Activated CD8-positive, alpha-beta memory T cell treated with anti-CD3 and anti-CD28 coated beads for 24 hours (primary cell): Measurements from ENCODE around the gene PGRMC1.
"Not testable (repeated sequence)": the region's sequence is repeated elsewhere in the genome, so short reads cannot be mapped to it uniquely, and the experiment has no call there.

ENCODE experiments used
- DNase-seq: peaks from one replicate; pipeline ENCODE4 v3.0.0-alpha.2; 2020

Gene PGRMC1

GRCh38 chrX:119236623-119237561 lies 807 bp downstream of the PGRMC1 start:
- DNase-seq: peak; percentile 62

GRCh38 chrX:119237562-119237942 lies 1.5 kb downstream of the PGRMC1 start:
- no peak for DNase-seq

- DNase-seq: no peak
Measured at GRCh38 chrX:119238557-119238956, 2.5 kb downstream of the PGRMC1 start.

GRCh38 chrX:119240356-119240755 lies 4.3 kb downstream of the PGRMC1 start:
- no peak for DNase-seq

GRCh38 chrX:119247702-119248101 lies 11.6 kb downstream of the PGRMC1 start:
- no peak for DNase-seq

GRCh38 chrX:119249891-119250290 lies 13.8 kb downstream of the PGRMC1 start:
- no peak for DNase-seq

- DNase-seq: no peak
Measured at GRCh38 chrX:119251386-119251785, 15.3 kb downstream of the PGRMC1 start.

- no peak for DNase-seq
Measured at GRCh38 chrX:119252716-119253115, 16.6 kb downstream of the PGRMC1 start.

GRCh38 chrX:119266364-119266995 lies 30.4 kb downstream of the PGRMC1 start:
- DNase-seq: no peak

GRCh38 chrX:119267115-119267514 lies 31.0 kb downstream of the PGRMC1 start:
- not testable (repeated sequence) for DNase-seq

- no peak for DNase-seq
Measured at GRCh38 chrX:119272882-119273419, 36.9 kb downstream of the PGRMC1 start.

GRCh38 chrX:119273420-119274192 lies 37.5 kb downstream of the PGRMC1 start:
- DNase-seq: peak; percentile 67

GRCh38 chrX:119282347-119282746 lies 46.3 kb downstream of the PGRMC1 start:
- not testable (repeated sequence) for DNase-seq

GRCh38 chrX:119288890-119289393 lies 52.9 kb downstream of the PGRMC1 start:
- DNase-seq: no peak

GRCh38 chrX:119290476-119290875 lies 54.4 kb downstream of the PGRMC1 start:
- no peak for DNase-seq

- DNase-seq: not testable (repeated sequence)
Measured at GRCh38 chrX:119291246-119291645, 55.2 kb downstream of the PGRMC1 start.

- no peak for DNase-seq
Measured at GRCh38 chrX:119292445-119292844, 56.4 kb downstream of the PGRMC1 start.
